Activated T-cell treated with anti-CD3 and anti-CD28 coated beads, Interleukin-2, amount 50 U/mL, for 48 hours (primary cell): ENCODE data around the gene CYB561.

Experiments used
- DNase-seq, 2 experiments: peaks; one replicate each; pipeline ENCODE4 v3.0.0-alpha.2; 2020

CYB561 gene

DNA sequence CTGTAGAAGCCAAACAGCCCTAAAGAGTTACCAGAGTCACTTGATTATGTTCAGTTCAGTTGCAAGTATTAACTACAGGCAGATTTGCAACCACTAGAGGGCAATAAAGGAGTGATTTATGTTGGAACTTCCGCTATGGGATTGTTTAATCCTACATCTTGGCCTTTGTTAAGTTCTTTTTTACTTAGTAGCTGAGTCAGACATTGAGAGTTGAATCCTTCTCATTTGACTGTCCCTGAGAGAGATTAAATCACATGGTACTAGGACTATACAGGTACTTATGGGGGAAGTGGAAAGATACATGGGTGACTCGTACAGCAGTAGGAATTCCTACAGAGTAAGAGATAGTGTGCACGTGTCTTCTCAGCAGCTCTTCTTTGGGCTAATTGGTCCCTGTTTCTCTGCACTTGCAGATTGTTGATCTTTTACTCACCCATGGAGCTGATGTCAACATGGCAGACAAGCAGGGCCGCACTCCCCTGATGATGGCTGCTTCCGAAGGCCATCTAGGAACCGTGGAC lies 40.3 kb downstream of the CYB561 start:
- no peak for DNase-seq

DNA sequence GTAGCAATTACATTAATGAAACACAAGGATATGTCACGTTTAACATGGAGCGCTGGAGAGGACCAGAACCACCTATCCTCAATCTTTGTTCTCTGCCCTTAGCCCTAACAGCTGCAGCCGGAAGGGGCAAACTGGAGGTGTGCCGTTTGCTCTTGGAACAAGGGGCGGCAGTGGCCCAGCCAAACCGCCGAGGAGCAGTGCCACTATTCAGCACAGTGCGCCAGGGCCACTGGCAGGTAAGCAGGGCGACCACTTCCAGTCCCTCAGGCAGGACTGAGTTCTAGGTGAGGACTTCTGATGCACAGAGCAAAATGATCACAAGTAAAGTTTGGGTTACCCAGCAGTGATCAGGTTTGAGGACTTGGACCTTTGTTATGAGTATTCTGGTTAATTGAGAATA lies 41.1 kb downstream of the CYB561 start:
- DNase-seq, result no peak

DNA sequence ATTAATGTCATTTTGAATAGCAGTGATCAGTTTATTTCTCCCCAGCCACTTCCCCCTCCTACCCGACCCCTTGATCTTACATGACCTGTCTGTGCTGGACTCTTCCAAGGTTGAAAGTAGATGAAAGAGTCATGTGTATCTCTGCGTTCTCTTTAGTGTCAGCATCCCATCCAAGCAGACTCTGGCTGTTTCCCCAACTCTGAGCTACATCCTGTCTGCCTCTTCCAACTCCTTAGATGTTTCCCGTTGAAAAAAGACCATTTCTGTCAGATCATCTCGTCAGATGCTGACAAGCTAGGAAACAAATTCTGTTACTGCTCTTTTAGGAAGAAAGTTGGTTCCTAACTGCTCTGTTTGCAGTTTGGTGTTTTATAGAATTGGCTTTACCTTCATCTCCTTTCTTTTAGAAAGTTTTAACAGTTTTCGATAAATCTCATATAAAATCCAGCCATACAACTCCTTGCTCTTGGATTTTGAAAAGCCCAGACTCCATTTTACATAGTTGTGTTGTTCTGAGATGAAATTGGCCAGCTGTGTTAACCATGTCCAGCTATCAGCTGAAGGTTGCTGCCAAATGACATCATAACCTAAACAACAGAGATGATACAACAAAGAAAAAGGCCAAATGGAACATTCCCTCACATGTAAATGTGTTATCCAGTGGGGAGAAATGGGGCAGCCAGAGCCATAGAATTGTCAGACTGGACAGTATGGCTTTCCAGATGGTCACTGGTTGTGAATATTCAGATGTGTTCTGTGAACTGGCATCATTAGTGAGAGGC lies 43.5 kb downstream of the CYB561 start:
- no peak for DNase-seq

GRCh38 chr17:63399856-63400255 lies 46.2 kb downstream of the CYB561 start:
- no peak for DNase-seq

DNA sequence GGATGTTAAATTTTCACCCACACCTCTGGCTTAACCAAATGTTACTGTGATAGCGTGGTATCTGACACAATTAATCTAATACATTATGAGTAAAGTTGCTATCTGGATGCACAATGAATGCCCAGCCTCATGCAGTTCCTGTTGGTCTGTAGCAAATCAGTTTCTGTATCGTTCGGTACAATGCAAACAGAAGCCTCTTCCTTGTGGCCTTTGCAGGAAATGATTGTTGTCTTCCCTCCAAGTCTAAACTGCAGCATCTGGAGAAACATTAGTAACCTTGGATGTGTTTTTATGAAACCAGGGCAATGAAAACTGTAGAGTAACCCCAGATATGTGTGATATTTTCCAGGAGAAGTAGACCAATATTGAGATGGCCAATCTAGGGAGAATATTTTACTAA lies 46.8 kb downstream of the CYB561 start:
- DNase-seq, result no peak

DNA sequence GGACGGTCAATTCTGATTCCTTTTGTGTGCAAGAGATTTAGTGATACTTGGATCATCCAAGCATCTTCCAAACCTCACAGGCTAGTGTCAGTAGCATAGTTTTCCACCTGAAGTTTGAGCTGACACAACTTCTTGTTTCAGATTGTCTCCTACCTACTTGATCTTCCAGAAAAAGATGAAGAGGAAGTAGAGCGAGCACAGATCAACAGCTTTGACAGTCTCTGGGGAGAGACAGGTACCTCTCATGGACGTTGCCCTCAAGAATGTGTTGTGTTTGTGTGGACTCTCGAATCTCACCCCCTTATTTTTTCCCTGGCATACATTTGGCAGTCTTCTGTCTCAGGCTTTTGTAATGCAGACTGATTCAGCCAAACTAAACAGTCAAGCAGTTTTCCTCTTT lies 47.4 kb downstream of the CYB561 start:
- DNase-seq, result no peak

DNA sequence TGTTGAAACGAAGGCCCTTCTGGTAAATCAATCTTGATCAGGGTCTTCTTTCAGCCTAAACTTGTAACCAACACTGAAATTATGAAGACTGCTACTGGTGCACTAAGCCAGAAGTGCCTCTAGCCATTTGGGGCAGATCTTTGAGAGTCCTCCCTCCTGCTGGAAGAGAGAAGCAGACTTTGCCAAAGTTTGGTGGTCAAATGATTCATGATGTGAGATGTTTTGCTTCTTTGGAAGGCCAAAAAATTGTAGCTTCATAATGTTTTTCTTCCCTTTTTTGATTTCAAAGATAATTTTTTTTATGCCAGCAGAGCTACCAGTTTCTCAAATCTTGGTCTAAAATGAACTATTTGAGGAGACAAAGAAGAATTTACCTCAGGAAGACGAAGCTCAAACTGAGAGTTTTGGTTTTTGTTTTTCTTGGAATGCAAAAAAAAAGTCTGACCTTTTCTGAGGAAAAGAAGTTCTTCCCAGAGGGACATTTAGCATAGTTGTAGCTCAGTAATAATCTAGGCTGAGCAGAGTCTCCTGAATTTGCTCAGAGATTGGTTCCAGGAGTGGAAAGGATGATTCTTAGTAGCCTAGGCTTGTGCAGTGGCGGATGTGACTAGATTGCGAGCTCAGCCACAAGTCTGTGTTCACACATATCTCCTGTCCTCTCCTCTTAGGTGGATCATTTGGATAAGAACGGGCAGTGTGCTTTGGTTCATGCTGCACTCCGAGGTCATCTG lies 50.9 kb downstream of the CYB561 start:
- no peak for DNase-seq

GRCh38 chr17:63390090-63390489 lies 56.0 kb downstream of the CYB561 start:
- DNase-seq, result no peak

DNA sequence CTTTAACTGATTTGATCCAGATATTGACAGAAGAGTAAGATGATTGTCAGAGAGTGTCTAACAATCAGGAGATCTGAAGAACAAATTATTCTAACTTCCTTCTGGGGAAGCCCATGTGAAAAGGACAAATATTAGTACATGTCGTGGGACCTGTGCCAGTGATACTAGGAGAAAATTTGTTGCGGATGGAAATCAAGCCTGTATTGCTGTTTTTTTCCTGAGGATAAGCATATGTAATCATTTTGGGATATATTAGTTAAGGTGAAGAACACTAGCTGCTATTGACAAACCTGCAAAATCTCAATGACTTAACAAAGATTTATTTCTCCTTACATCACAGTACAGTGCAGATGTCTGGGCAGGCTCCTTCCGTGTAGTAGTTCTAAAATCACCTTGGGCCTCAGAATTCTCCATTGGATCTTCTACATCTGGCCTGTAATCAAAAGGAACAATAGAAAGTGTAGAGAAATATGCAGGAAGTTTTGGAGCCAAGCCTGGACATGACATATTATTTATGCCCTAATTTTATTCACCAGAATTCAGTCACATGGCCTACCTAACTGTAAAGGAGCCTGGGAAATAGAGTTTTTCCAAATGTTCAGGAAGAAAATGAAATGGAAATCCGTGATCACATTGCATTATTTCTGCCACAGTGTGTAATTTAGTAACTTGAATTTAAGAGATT lies 58.3 kb downstream of the CYB561 start:
- no peak for DNase-seq

GRCh38 chr17:63382826-63383225 lies 63.3 kb downstream of the CYB561 start:
- DNase-seq, result no peak
